ENCODE results near the gene PSG11.
"Not testable (repeated sequence)": the region's sequence is repeated elsewhere in the genome, so short reads cannot be mapped to it uniquely, and the experiment has no call there.

- TF ChIP-seq CTCF (conservative IDR thresholded peaks at IDR 0.05; ENCODE audit: low read depth, low read length); POLR2A (IDR thresholded peaks at IDR 0.05; ENCODE audit: low read depth, low read length): not testable (repeated sequence)
Observed at GRCh38 chr19:43005841-43006240, 20.4 kb downstream of the PSG11 start.

Measured in IMR-90 (cell line).